GM21717 (cell line): ENCODE measurements around the gene RBMY1F.
"Not testable (repeated sequence)": the region's sequence is repeated elsewhere in the genome, so short reads cannot be mapped to it uniquely, and the experiment has no call there.

Experiments
- ATAC-seq: cut with Tn5 transposase; IDR thresholded peaks from one replicate; pipeline ENCODE4 v1.9.1; 2021; ENCODE audit warnings: mild to moderate bottlenecking, moderate library complexity; ENCODE audit not compliant: unreplicated experiment

RBMY1F gene

DNA sequence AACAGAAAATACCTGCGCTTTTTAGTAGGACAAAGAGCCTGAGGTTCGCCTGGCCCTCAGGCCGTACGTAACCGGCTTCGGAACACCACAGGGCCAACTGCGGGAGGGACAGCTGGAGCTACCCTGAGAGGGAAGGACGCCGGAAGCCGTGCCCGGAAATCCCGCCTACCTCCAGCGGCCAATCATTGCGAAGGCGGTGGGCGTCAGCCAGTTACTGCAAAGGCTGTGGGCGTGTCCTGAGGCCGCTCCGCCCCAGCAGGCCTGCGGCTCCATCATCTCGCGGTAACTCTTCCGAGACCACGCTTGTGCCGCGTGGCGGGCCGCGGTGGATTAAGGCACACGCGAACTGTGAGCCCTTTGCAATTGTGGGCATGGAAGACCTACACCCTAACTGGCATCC lies at the start of gene RBMY1F:
Gene RBMY1F (minus strand): TSS at position 101 of the 400 bp plus-strand sequence. CDS start 1,954 bp downstream, outside the sequence.
- not testable (repeated sequence) for ATAC-seq

GRCh38 chrY:22151144-22151543 lies 31.6 kb downstream of the RBMY1F start:
- ATAC-seq: not testable (repeated sequence)

- ATAC-seq: not testable (repeated sequence)
These were observed 41.6 kb downstream of the RBMY1F start for GRCh38 chrY:22141011-22141695.

- not testable (repeated sequence) for ATAC-seq
These were observed 48.0 kb downstream of the RBMY1F start for GRCh38 chrY:22134719-22135118.

- not testable (repeated sequence) for ATAC-seq
These were observed 52.2 kb downstream of the RBMY1F start for GRCh38 chrY:22130494-22130893.
